Upper lobe of left lung (tissue), 6 donors: ENCODE data around the gene CEP120. TPM values are rescaled to one million over a fixed set of nuclear protein-coding genes. Genes with fewer than 3 reads are reported as not detected.

Experiments
- ATAC-seq, 2 donors: fragments of 200-7000 bp; cut with Tn5 transposase; one replicate each; pipeline ENCODE4 v1.9.1; 2022; ENCODE audit warnings: mild to moderate bottlenecking in 2 of 2, moderate library complexity in 2 of 2; ENCODE audit not compliant: low FRiP score in 2 of 2
- DNase-seq, 2 donors: peaks; one replicate each; pipeline ENCODE4 v3.0.0-alpha.2; 2019 to 2020
- H3K27ac ChIP-seq, 4 donors: fragments of 200-600 bp; sonication (generic); one replicate each; pipeline ENCODE4 v1.5.1; 2016 to 2019
- H3K27me3 ChIP-seq, 4 donors: fragments of 200-600 bp; sonication (generic); one replicate each; pipeline ENCODE4 v1.5.1; 2017 to 2019
- H3K36me3 ChIP-seq, 4 donors: fragments of 200-600 bp; sonication (generic); one replicate each; pipeline ENCODE4 v1.5.1; 2016 to 2019
- H3K4me1 ChIP-seq, 4 donors: fragments of 200-600 bp; sonication (generic); one replicate each; pipeline ENCODE4 v1.5.1; 2018 to 2019
- H3K4me3 ChIP-seq, 4 donors: fragments of 200-600 bp; sonication (generic); one replicate each; pipeline ENCODE4 v1.5.1; 2017 to 2019; ENCODE audit warnings: mild to moderate bottlenecking in 2 of 4, moderate library complexity in 1 of 4
- H3K9me3 ChIP-seq, 4 donors: fragments of 200-600 bp; sonication (generic); one replicate each; pipeline ENCODE4 v1.5.1; 2018 to 2019
- EP300 ChIP-seq, 4 donors: sonication (generic); formaldehyde crosslinking; IDR thresholded peaks; one replicate each; pipeline ENCODE4 v1.5.1; 2017; ENCODE audit warnings: antibody characterized with exemption in 4 of 4, control low read depth in 2 of 4
- POLR2A ChIP-seq, 4 donors: fragments of 450-650 bp; IDR thresholded peaks; one replicate each; pipeline ENCODE4 v1.5.1; 2016 to 2017; ENCODE audit warnings: antibody characterized with exemption in 4 of 4, mild to moderate bottlenecking in 2 of 4
- POLR2AphosphoS5 ChIP-seq, 2 donors: sonication (generic); formaldehyde crosslinking; IDR thresholded peaks; one replicate each; pipeline ENCODE4 v1.5.1; 2017; ENCODE audit warnings: antibody characterized with exemption in 2 of 2
- WGBS, 2 donors: methylation state at CpG; one replicate each; pipeline ENCODE4 v1.1.5; 2017 to 2018; 5-methylcytosine and 5-hydroxymethylcytosine counted together
- total RNA-seq, 6 donors: library from RNA; depleted of rRNA in 4 of 6; stranded (reverse); fragments of >200 nt in 4 of 6; gene quantifications; one replicate each; pipeline versions ENCODE4 v1.1.0 to v1.2.1, GENCODE V29; 2016 to 2021
- TF ChIP-seq, protein P1 (sequence below), 6 experiments: fragments of 450-650 bp in 4 of 6; fragments of 200-600 bp in 2 of 6; sonication (generic) in 2 of 6; IDR thresholded peaks; one replicate each; pipeline ENCODE4 v1.5.1; 2016 to 2019; ENCODE audit warnings: antibody characterized with exemption in 6 of 6
- donor health status: DM: no; HTN: no; CAD: no; lungs with moderate emphysema.
- donor health status: DM: no; HTN: yes; CAD: no; lungs with severe emphysema.

Gene CEP120
- total RNA-seq, 6 donors from 2014 or later, result 13.2 to 43.0 (median 22.1) TPM

DNA sequence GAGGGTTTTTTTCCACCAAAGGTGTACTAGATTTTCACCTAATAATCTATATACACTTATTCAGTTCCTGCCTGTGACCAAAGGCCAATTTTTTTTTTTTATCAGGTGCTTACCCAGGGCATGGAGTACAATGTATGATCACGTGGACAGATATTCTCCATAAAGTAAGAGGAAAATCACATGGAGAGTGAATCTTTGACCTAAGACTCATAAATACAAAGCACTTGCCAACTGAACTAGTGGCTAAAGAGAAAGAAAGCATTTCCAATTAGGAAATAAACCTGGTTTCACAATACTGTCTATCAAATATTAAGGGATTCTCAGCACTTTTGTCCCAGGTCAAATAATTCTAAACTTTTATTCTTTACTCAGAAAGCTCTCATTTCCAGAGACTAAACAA lies 33.0 kb upstream of the CEP120 start:
- WGBS, 2 donors, result 88 to 92% methylated on average over 1 of the region's 1 CpG
- TF ChIP-seq EP300 (IDR thresholded peaks at IDR 0.05) (no peak), POLR2AphosphoS5 (IDR thresholded peaks at IDR 0.05) (no peak), POLR2A (IDR thresholded peaks at IDR 0.05) (no peak)
- TF ChIP-seq, protein P1, sequence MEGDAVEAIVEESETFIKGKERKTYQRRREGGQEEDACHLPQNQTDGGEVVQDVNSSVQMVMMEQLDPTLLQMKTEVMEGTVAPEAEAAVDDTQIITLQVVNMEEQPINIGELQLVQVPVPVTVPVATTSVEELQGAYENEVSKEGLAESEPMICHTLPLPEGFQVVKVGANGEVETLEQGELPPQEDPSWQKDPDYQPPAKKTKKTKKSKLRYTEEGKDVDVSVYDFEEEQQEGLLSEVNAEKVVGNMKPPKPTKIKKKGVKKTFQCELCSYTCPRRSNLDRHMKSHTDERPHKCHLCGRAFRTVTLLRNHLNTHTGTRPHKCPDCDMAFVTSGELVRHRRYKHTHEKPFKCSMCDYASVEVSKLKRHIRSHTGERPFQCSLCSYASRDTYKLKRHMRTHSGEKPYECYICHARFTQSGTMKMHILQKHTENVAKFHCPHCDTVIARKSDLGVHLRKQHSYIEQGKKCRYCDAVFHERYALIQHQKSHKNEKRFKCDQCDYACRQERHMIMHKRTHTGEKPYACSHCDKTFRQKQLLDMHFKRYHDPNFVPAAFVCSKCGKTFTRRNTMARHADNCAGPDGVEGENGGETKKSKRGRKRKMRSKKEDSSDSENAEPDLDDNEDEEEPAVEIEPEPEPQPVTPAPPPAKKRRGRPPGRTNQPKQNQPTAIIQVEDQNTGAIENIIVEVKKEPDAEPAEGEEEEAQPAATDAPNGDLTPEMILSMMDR (IDR thresholded peaks at IDR 0.05), result no peak
- ATAC-seq, result no peak

GRCh38 chr5:123455640-123456039 lies 32.4 kb upstream of the CEP120 start:
- 43 to 72% methylated on average over 2 of the region's 2 CpGs for WGBS, 2 donors
- ATAC-seq (no peak), DNase-seq (no peak)
- Histone ChIP-seq H3K27me3 (no peaks in the 10 kb centered on the region), H3K36me3 (no peaks in the 10 kb centered on the region), H3K9me3 (no peaks in the 10 kb centered on the region), H3K4me1 (peaks cover 0 to 2% (median 0%) of the 10 kb centered on the region in 4 donors), H3K27ac (no peak overlapping the region), H3K4me3 (no peak overlapping the region)
- TF ChIP-seq POLR2A (IDR thresholded peaks at IDR 0.05) (no peak), POLR2AphosphoS5 (IDR thresholded peaks at IDR 0.05) (no peak), EP300 (IDR thresholded peaks at IDR 0.05) (no peak)
- TF ChIP-seq, protein P1 (IDR thresholded peaks at IDR 0.05), result no peak

More for the DNA sequence above, 33.0 kb upstream of the CEP120 start:
- no peak for DNase-seq
- no peak overlapping the region for H3K4me3 ChIP-seq
- H3K27ac ChIP-seq, result no peak overlapping the region
- H3K27me3 ChIP-seq, result no peaks in the 10 kb centered on the region
- H3K36me3 ChIP-seq, result no peaks in the 10 kb centered on the region
- H3K9me3 ChIP-seq, result no peaks in the 10 kb centered on the region
- H3K4me1 ChIP-seq, result no peaks in the 10 kb centered on the region

GRCh38 chr5:123455095-123455494 lies 31.9 kb upstream of the CEP120 start:
- WGBS, 2 donors, result 77 to 81% methylated on average over 3 of the region's 3 CpGs
- no peak for TF ChIP-seq EP300 (IDR thresholded peaks at IDR 0.05)
- no peak for TF ChIP-seq POLR2A (IDR thresholded peaks at IDR 0.05)
- TF ChIP-seq POLR2AphosphoS5 (IDR thresholded peaks at IDR 0.05), result no peak
- H3K4me1 ChIP-seq, result peaks cover 0 to 6% (median under 1%) of the 10 kb centered on the region in 4 donors
- H3K27ac ChIP-seq, result no peak overlapping the region
- no peak overlapping the region for H3K4me3 ChIP-seq
- H3K9me3 ChIP-seq, result no peaks in the 10 kb centered on the region
- ATAC-seq, result no peak
- H3K27me3 ChIP-seq, result no peaks in the 10 kb centered on the region
- H3K36me3 ChIP-seq, result no peaks in the 10 kb centered on the region
- DNase-seq, result no peak

DNA sequence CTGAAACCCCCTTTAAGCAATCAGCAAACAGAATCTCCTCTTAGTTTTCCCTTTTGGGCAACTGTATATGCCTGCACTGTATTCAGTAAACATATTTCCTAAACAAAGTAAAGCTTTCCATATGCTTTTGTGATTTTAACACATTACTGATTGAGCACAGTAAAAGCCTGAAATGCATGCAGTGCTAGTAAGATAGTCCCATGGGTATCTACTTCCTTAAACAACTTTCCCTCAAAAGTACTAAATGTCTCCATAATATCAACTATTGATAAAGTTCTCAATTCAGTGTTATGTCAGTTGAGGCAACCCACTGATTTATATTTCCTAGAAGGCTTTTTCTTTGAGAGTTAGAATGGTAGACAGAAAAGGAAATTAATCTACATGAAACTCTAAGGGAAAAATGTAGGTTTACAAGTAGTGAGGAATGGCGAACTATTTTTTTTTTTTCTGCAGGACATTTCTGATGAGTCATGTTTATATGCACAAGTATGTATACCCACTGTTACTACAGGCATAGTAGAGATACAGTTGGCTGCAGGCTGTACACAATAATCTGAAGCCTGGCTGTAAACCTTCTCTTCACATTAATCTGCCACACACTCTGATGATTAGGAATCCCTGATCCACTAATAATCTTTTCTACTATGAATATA lies 31.2 kb upstream of the CEP120 start:
- Histone ChIP-seq H3K36me3 (no peaks in the 10 kb centered on the region), H3K4me3 (no peak overlapping the region), H3K4me1 (peaks cover 0 to 6% (median 1%) of the 10 kb centered on the region in 4 donors), H3K27me3 (no peaks in the 10 kb centered on the region), H3K9me3 (no peaks in the 10 kb centered on the region), H3K27ac (no peak overlapping the region)
- ATAC-seq, result no peak
- 76 to 82% methylated on average over 1 of the region's 1 CpG for WGBS, 2 donors
- no peak for DNase-seq
- TF ChIP-seq POLR2A (IDR thresholded peaks at IDR 0.05), result no peak
- TF ChIP-seq, protein P1 (IDR thresholded peaks at IDR 0.05), result no peak
- no peak for TF ChIP-seq POLR2AphosphoS5 (IDR thresholded peaks at IDR 0.05)
- TF ChIP-seq EP300 (IDR thresholded peaks at IDR 0.05), result no peak

- TF ChIP-seq POLR2A (IDR thresholded peaks at IDR 0.05) (no peak), EP300 (IDR thresholded peaks at IDR 0.05) (no peak), POLR2AphosphoS5 (IDR thresholded peaks at IDR 0.05) (no peak)
- TF ChIP-seq, protein P1 (IDR thresholded peaks at IDR 0.05), result no peak
- Histone ChIP-seq H3K9me3 (no peaks in the 10 kb centered on the region), H3K4me3 (no peak overlapping the region), H3K27ac (no peak overlapping the region), H3K4me1 (peaks cover 0 to 6% (median 1%) of the 10 kb centered on the region in 4 donors), H3K36me3 (no peaks in the 10 kb centered on the region), H3K27me3 (no peaks in the 10 kb centered on the region)
- no peak for DNase-seq
- WGBS, 2 donors, result 49 to 57% methylated on average over 4 of the region's 4 CpGs
- ATAC-seq, result no peak
Observed at GRCh38 chr5:123452401-123452800, 29.2 kb upstream of the CEP120 start.
